Measurements from ENCODE around the gene CFAP74.

Gene CFAP74

GRCh38 chr1:1881727-1882126 is 121.9 kb downstream of the CFAP74 start:
- TF ChIP-seq ATF2 (tag by site-specific recombination; IDR thresholded peaks at IDR 0.05; ENCODE audit: low read depth) (no peak), ZNF488 (tag by site-specific recombination; IDR thresholded peaks at IDR 0.05) (no peak), ZNF354C (tag by site-specific recombination; IDR thresholded peaks at IDR 0.05; ENCODE audit: borderline replicate concordance, low read depth) (no peak), MYNN (tag by site-specific recombination; IDR thresholded peaks at IDR 0.05; ENCODE audit: borderline replicate concordance) (no peak), ZNF23 (tag by site-specific recombination; IDR thresholded peaks at IDR 0.05; ENCODE audit: borderline replicate concordance) (no peak), PRDM10 (tag by site-specific recombination; IDR thresholded peaks at IDR 0.05) (no peak), ZFP69B (tag by site-specific recombination; IDR thresholded peaks at IDR 0.05) (no peak), ZNF654 (tag by site-specific recombination; IDR thresholded peaks at IDR 0.05; ENCODE audit: low read depth) (no peak), ZXDB (tag by site-specific recombination; IDR thresholded peaks at IDR 0.05) (no peak), ZNF133 (tag by site-specific recombination; IDR thresholded peaks at IDR 0.05) (no peak), SP2 (tag by site-specific recombination; IDR thresholded peaks at IDR 0.05) (no peak), ZNF2 (tag by site-specific recombination; IDR thresholded peaks at IDR 0.05) (no peak), ZSCAN5A (tag by site-specific recombination; IDR thresholded peaks at IDR 0.05) (no peak), ZBTB17 (tag by site-specific recombination; IDR thresholded peaks at IDR 0.05) (no peak), GLI4 (tag by site-specific recombination; IDR thresholded peaks at IDR 0.05) (no peak), FEZF1 (tag by site-specific recombination; IDR thresholded peaks at IDR 0.05) (no peak), KLF17 (tag by site-specific recombination; IDR thresholded peaks at IDR 0.05) (no peak), ZNF416 (tag by site-specific recombination; IDR thresholded peaks at IDR 0.05) (no peak), MZF1 (tag by site-specific recombination; IDR thresholded peaks at IDR 0.05; ENCODE audit: borderline replicate concordance) (no peak)
- ChIA-PET POLR2A (interaction anchor here (0.7 kb wide), 1 partner anchor 268 kb away, joined by 4 read pairs; no protein-coding TSS in a partner anchor), CTCF (interaction anchor here (0.8 to 3.1 kb wide), 3 partner anchors 10 to 54 kb away, joined by 3 to 10 read pairs (median 4); no protein-coding TSS in a partner anchor)
- Histone ChIP-seq H3K4me1 (ENCODE audit: control insufficient read depth, insufficient read depth, low read length) (peaks cover 9% of the 10 kb centered on the region), H3K9me3 (ENCODE audit: control insufficient read depth, insufficient read depth, low read depth, low read length) (no peaks in the 10 kb centered on the region), H3K27ac (ENCODE audit: extremely low read depth, low read depth, low read length) (no peak overlapping the region), H3K36me3 (ENCODE audit: control insufficient read depth in 2 of 2, insufficient read depth in 1 of 2, low read length in 2 of 2) (peaks cover 3 to 19% of the 10 kb centered on the region in 2 experiments; a peak in 2 of 3 replicates), H3K4me3 (ENCODE audit: low read depth, low read length) (no peak overlapping the region)
